GM18517 (cell line): ENCODE measurements around the gene HMG20B.

Source experiments
- ATAC-seq: cut with Tn5 transposase; IDR thresholded peaks from one replicate; pipeline ENCODE4 v1.9.1; 2021; ENCODE audit warnings: mild to moderate bottlenecking, moderate library complexity; ENCODE audit not compliant: unreplicated experiment

The HMG20B gene

GRCh38 chr19:3536429-3537100, 36.2 kb upstream of the HMG20B start:
- ATAC-seq: no peak

- no peak for ATAC-seq
Measured at GRCh38 chr19:3537101-3537437, 35.7 kb upstream of the HMG20B start.

- no peak for ATAC-seq
Measured at GRCh38 chr19:3537438-3538240, 35.1 kb upstream of the HMG20B start.

- no peak for ATAC-seq
Measured at GRCh38 chr19:3538258-3538929, 34.4 kb upstream of the HMG20B start.

- ATAC-seq: no peak
Measured at GRCh38 chr19:3538965-3539755, 33.6 kb upstream of the HMG20B start, which contains the start of gene TEKTIP1. Gene TEKTIP1 (plus strand): TSS chr19:3539174. CDS start chr19:3539178, 4 bp downstream.

- no peak for ATAC-seq
Measured at GRCh38 chr19:3539756-3540118, 33.0 kb upstream of the HMG20B start.

- no peak for ATAC-seq
Measured at GRCh38 chr19:3543150-3544057, 29.3 kb upstream of the HMG20B start.

- ATAC-seq: no peak
Measured at GRCh38 chr19:3544058-3544376, 28.7 kb upstream of the HMG20B start.

GRCh38 chr19:3544742-3545668, 27.7 kb upstream of the HMG20B start:
- ATAC-seq: no peak

- no peak for ATAC-seq
Measured at GRCh38 chr19:3545669-3546034, 27.1 kb upstream of the HMG20B start.

- ATAC-seq: no peak
Measured at GRCh38 chr19:3546119-3546518, 26.6 kb upstream of the HMG20B start.

- no peak for ATAC-seq
Measured at GRCh38 chr19:3547301-3547731, 25.4 kb upstream of the HMG20B start.

- ATAC-seq: no peak
Measured at GRCh38 chr19:3547767-3548282, 24.9 kb upstream of the HMG20B start.

GRCh38 chr19:3548606-3549005, 24.1 kb upstream of the HMG20B start:
- ATAC-seq: no peak

- ATAC-seq: no peak
Measured at GRCh38 chr19:3549816-3550215, 22.9 kb upstream of the HMG20B start.

GRCh38 chr19:3550947-3551791, 21.6 kb upstream of the HMG20B start:
- ATAC-seq: no peak

- ATAC-seq: no peak
Measured at GRCh38 chr19:3551792-3552095, 21.0 kb upstream of the HMG20B start.
